ENCODE data around the gene ZNF768. TPM values are rescaled to one million over a fixed set of nuclear protein-coding genes. Genes with fewer than 3 reads are reported as not detected.
"Not testable (repeated sequence)": the region's sequence is repeated elsewhere in the genome, so short reads cannot be mapped to it uniquely, and the experiment has no call there.

The ZNF768 gene
- total and polyA plus RNA-seq, 2 experiments from 2014 or later, result 8.3 to 43.0 TPM

- H3K4me3 ChIP-seq, result no peak overlapping the region
- H3K27ac ChIP-seq (ENCODE audit: low read depth), result no peak overlapping the region
- H3F3A ChIP-seq (replicated peaks; ENCODE audit: low read depth), result peaks cover 15% of the 10 kb centered on the region; the same call in 1 of the 2 replicates
- Mint-ChIP-seq H3K27me3 (ENCODE audit: insufficient read depth, low read depth, poor library complexity) (peaks cover 11% of the 10 kb centered on the region), H3K27ac (no peak overlapping the region), H3K9me3 (no peaks in the 10 kb centered on the region), H3K4me1 (peaks cover 16% of the 10 kb centered on the region), H3K4me3 (no peak overlapping the region), H3K36me3 (ENCODE audit: low read depth) (peaks cover 3% of the 10 kb centered on the region)
- H3K4me1 ChIP-seq (ENCODE audit: insufficient read depth), result peaks cover 13% of the 10 kb centered on the region
- DNase-seq (ENCODE audit: low spot score), result no peak
- no peak overlapping the region for H3K4me2 ChIP-seq
- no peaks in the 10 kb centered on the region for H3K9me2 ChIP-seq (ENCODE audit: insufficient read depth)
- no peaks in the 10 kb centered on the region for H3K36me3 ChIP-seq (ENCODE audit: insufficient read depth)
- TF ChIP-seq, protein P1, sequence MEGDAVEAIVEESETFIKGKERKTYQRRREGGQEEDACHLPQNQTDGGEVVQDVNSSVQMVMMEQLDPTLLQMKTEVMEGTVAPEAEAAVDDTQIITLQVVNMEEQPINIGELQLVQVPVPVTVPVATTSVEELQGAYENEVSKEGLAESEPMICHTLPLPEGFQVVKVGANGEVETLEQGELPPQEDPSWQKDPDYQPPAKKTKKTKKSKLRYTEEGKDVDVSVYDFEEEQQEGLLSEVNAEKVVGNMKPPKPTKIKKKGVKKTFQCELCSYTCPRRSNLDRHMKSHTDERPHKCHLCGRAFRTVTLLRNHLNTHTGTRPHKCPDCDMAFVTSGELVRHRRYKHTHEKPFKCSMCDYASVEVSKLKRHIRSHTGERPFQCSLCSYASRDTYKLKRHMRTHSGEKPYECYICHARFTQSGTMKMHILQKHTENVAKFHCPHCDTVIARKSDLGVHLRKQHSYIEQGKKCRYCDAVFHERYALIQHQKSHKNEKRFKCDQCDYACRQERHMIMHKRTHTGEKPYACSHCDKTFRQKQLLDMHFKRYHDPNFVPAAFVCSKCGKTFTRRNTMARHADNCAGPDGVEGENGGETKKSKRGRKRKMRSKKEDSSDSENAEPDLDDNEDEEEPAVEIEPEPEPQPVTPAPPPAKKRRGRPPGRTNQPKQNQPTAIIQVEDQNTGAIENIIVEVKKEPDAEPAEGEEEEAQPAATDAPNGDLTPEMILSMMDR (conservative IDR thresholded peaks at IDR 0.05; ENCODE audit: low read depth in 2 of 2), result no peak
- TF ChIP-seq EZH2phosphoT487 (IDR thresholded peaks at IDR 0.05; ENCODE audit: unreplicated experiment) (no peak), CREB1 (CRISPR knock-in tag; IDR thresholded peaks at IDR 0.05; ENCODE audit: low read depth) (no peak), POLR2AphosphoS5 (IDR thresholded peaks at IDR 0.05; ENCODE audit: low read depth) (no peak; the same call in 1 of the 2 replicates), ZNF114 (CRISPR knock-in tag; IDR thresholded peaks at IDR 0.05) (no peak)
- H4K20me1 ChIP-seq (replicated peaks; ENCODE audit: insufficient read depth), result no peaks in the 10 kb centered on the region
- peaks cover 7% of the 10 kb centered on the region; the same call in 1 of the 2 replicates for H3K79me2 ChIP-seq (replicated peaks; ENCODE audit: insufficient read depth)
- no peak overlapping the region for H2AFZ ChIP-seq
- ATAC-seq, result no peak
- no peaks in the 10 kb centered on the region for H3K27me3 ChIP-seq (ENCODE audit: insufficient read depth)
Observed at GRCh38 chr16:30523768-30524574, 2.4 kb downstream of the ZNF768 start.

DNA sequence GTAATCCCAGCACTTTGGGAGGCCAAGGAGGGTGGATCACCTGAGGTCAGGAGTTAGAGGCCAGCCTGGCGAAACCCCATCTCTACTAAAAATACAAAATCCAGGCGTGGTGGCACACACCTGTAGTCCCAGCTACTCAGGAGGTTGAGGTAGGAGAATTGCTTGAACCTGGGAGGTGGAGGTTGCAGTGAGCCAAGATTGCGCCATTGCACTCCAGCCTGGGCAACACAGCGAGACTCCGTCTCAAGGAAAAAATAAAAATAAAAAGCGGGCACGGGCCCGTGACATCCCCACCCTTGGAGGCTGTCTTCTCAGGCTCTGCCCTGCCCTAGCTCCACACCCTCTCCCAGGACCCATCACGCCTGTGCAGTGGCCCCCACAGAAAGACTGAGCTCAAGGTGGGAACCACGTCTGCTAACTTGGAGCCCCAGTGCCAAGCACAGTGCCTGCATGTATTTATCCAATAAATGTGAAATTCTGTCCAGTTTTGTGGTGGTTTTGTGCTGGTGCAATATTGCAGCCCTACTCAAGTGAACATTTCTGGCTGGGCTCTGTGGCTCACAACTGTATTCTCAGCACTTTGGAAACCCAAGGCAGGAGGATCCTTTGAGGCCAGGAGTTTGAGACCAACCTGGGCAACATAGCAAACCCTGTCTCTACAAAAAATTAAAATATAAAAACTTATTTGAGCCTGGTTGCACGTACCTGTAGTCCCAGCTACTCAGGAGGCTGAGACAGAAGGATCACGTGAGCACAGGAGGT is 3.5 kb downstream of the ZNF768 start:
- not testable (repeated sequence) for H3K79me2 ChIP-seq (replicated peaks; ENCODE audit: insufficient read depth); H3K9me3 Mint-ChIP-seq; H3K27me3 ChIP-seq (ENCODE audit: insufficient read depth); H3K36me3 ChIP-seq (ENCODE audit: insufficient read depth); H2AFZ ChIP-seq; H3K4me3 ChIP-seq; H3K36me3 Mint-ChIP-seq (ENCODE audit: low read depth); H3K27ac ChIP-seq (ENCODE audit: low read depth); ATAC-seq; H3K9me2 ChIP-seq (ENCODE audit: insufficient read depth); H3K27ac Mint-ChIP-seq; H3K4me3 Mint-ChIP-seq; H3K4me1 Mint-ChIP-seq; DNase-seq (ENCODE audit: low spot score); H3K4me1 ChIP-seq (ENCODE audit: insufficient read depth); H3K4me2 ChIP-seq; H4K20me1 ChIP-seq (replicated peaks; ENCODE audit: insufficient read depth)
- peaks cover 15% of the 10 kb centered on the region for H3K27me3 Mint-ChIP-seq (ENCODE audit: insufficient read depth, low read depth, poor library complexity)
- peaks cover 12% of the 10 kb centered on the region; the same call in 1 of the 2 replicates for H3F3A ChIP-seq (replicated peaks; ENCODE audit: low read depth)

Data from GM23338 (cell line).